Panc1 (cell line): ENCODE measurements around the gene SLC9A1. TPM values are rescaled to one million over a fixed set of nuclear protein-coding genes. Genes with fewer than 3 reads are reported as not detected.

ENCODE experiments used
- ATAC-seq: fragments of 200-7000 bp; cut with Tn5 transposase; 2 replicates; pipeline ENCODE4 v1.9.1; 2020; ENCODE audit warnings: mild to moderate bottlenecking, moderate library complexity
- BruUV-seq: library from RNA; stranded (reverse); fragments of 400-500 nt; replicated peaks from 2 replicates; lab custom pipeline; 2021; lab: Mats Ljungman, UMichigan
- CTCF ChIA-PET: fragments of 300-600 bp; sonication (Branson Sonifier 250); formaldehyde crosslinking; loops from one replicate; lab custom pipeline; 2022; ENCODE audit warnings: antibody characterized with exemption; lab: Charles Lee
- POLR2A ChIA-PET: fragments of 300-600 bp; sonication (Branson Sonifier 250); formaldehyde crosslinking; loops from one replicate; lab custom pipeline; 2022; ENCODE audit warnings: antibody characterized with exemption; lab: Charles Lee
- DNase-seq: peaks from one replicate; pipeline ENCODE4 v3.0.0-alpha.2; 2010; ENCODE audit warnings: low read depth, low spot score
- H3K27ac ChIP-seq: 2 replicates; pipeline ENCODE4 v1.5.1; 2011; ENCODE audit warnings: mild to moderate bottlenecking, low read length, inconsistent platforms
- H3K27me3 ChIP-seq: fragments of 200-500 bp; sonication (Bioruptor generic); 2 replicates; pipeline ENCODE4 v1.6.0; 2014; ENCODE audit warnings: low read length, inconsistent platforms; ENCODE audit not compliant: control insufficient read depth, insufficient read depth
- H3K36me3 ChIP-seq: fragments of 200-500 bp; sonication (Bioruptor generic); 2 replicates; pipeline ENCODE4 v1.5.1; 2014; ENCODE audit warnings: inconsistent platforms, mild to moderate bottlenecking, low read length, moderate library complexity; ENCODE audit not compliant: control insufficient read depth, insufficient read depth
- H3K4me1 ChIP-seq: 2 replicates; pipeline ENCODE4 v1.5.1; 2011; ENCODE audit warnings: inconsistent platforms, mild to moderate bottlenecking, low read length, moderate library complexity; ENCODE audit not compliant: control insufficient read depth, insufficient read depth
- H3K4me3 ChIP-seq, 2 experiments: 2 replicates each; pipeline ENCODE4 v1.5.1; 2011 to 2012; ENCODE audit warnings: low read depth in 2 of 2, low read length in 2 of 2, mild to moderate bottlenecking in 2 of 2, inconsistent platforms in 1 of 2, moderate library complexity in 1 of 2
- H3K9me3 ChIP-seq: fragments of 200-500 bp; sonication (Bioruptor generic); 2 replicates; pipeline ENCODE4 v1.5.1; 2014; ENCODE audit warnings: low read depth, mild to moderate bottlenecking, inconsistent platforms, low read length, moderate library complexity; ENCODE audit not compliant: control insufficient read depth, insufficient read depth
- POLR2AphosphoS5 ChIP-seq: IDR thresholded peaks from 2 replicates; pipeline ENCODE4 v1.6.1; 2012; ENCODE audit warnings: mild to moderate bottlenecking, low read depth, low read length, moderate library complexity
- SIN3A ChIP-seq: IDR thresholded peaks from 2 replicates; pipeline ENCODE4 v1.6.1; 2012; ENCODE audit warnings: low read depth, mild to moderate bottlenecking, low read length, moderate library complexity, borderline replicate concordance; ENCODE audit not compliant: insufficient read depth
- TCF7L2 ChIP-seq: IDR thresholded peaks from 2 replicates; pipeline ENCODE4 v1.6.1; 2011; ENCODE audit warnings: mild to moderate bottlenecking, low read depth, low read length, inconsistent platforms
- in situ Hi-C: cut with HindIII; loops from 2 replicates; pipeline ENCODE4 v1.10.0; 2016; ENCODE audit warnings: low sequenced_read_pairs, low pct_unique_long_range_greater_than_20kb
- intact Hi-C: fragments of 100-400 bp; cut with micrococcal nuclease; formaldehyde crosslinking; loops from one replicate; pipeline ENCODE4 v1.10.0; 2022; ENCODE audit not compliant: unreplicated experiment
- total RNA-seq: library from RNA; stranded (reverse); gene quantifications from one replicate; pipeline ENCODE4 v1.2.1, GENCODE V29; 2021; ENCODE audit not compliant: unreplicated experiment
- TF ChIP-seq, protein P1 (sequence below): fragments of 450-650 bp; IDR thresholded peaks from 2 replicates; pipeline ENCODE4 v1.5.1; 2017; ENCODE audit warnings: mild to moderate bottlenecking
- TF ChIP-seq, protein P2 (sequence below), 2 experiments: IDR thresholded peaks; 2 replicates each; pipeline ENCODE4 v1.6.1; 2011 to 2012; ENCODE audit warnings: low read depth in 2 of 2, control low read depth in 1 of 2, low read length in 1 of 2, mild to moderate bottlenecking in 1 of 2, moderate library complexity in 1 of 2; ENCODE audit not compliant: insufficient read depth in 1 of 2

The SLC9A1 gene
- total RNA-seq, 1 experiment from 2014 or later, result 31.3 TPM

DNA sequence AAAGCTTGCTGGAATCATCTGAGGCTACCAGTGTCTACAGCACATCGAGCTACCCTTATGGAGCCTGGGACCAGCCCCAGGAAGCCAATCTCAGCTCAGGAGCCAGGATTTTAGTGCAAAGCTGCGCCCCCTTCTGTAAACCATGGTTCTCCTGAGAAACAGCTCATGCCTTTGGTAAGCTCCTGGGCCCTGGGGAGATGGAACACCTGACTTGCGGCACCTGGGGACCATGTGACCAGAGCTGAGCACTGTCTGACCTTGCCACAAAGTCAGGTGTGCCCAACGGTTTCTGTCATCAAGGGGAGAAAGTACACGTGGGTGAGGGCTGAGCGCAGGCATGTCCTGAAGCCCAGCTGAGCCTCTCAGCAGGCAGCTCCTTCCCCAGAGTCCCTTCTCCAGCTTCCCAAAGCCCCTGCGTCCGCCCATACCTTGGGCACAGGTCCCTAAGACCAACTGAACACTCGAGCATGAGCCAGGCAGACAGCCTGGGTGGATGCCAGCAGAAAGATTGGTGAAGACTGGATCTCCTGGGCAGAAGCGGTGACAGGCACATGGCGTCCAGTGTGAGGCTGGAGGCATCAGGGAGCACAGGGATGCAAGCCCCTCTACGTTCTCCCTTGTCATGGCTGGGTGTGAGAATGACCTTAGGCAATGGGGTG, 84.4 kb downstream of the SLC9A1 start:
- in situ Hi-C loops (no loop called here), intact Hi-C loops (no loop called here)
- DNase-seq (no peak), ATAC-seq (no peak)
- Histone ChIP-seq H3K4me1 (peaks cover 4% of the 10 kb centered on the region; the same call in 1 of the 2 replicates), H3K27me3 (no peaks in the 10 kb centered on the region), H3K27ac (no peak overlapping the region), H3K4me3 (no peak overlapping the region), H3K36me3 (no peaks in the 10 kb centered on the region), H3K9me3 (no peaks in the 10 kb centered on the region)
- ChIA-PET POLR2A (no interaction called here), CTCF (interaction anchor here (0.5 to 1.0 kb wide), 3 partner anchors 26 to 370 kb away, joined by 3 to 6 read pairs (median 5); no protein-coding TSS in a partner anchor)
- TF ChIP-seq, protein P1, sequence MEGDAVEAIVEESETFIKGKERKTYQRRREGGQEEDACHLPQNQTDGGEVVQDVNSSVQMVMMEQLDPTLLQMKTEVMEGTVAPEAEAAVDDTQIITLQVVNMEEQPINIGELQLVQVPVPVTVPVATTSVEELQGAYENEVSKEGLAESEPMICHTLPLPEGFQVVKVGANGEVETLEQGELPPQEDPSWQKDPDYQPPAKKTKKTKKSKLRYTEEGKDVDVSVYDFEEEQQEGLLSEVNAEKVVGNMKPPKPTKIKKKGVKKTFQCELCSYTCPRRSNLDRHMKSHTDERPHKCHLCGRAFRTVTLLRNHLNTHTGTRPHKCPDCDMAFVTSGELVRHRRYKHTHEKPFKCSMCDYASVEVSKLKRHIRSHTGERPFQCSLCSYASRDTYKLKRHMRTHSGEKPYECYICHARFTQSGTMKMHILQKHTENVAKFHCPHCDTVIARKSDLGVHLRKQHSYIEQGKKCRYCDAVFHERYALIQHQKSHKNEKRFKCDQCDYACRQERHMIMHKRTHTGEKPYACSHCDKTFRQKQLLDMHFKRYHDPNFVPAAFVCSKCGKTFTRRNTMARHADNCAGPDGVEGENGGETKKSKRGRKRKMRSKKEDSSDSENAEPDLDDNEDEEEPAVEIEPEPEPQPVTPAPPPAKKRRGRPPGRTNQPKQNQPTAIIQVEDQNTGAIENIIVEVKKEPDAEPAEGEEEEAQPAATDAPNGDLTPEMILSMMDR, result no peak
- TF ChIP-seq TCF7L2 (no peak), SIN3A (no peak), POLR2AphosphoS5 (no peak)
- TF ChIP-seq, protein P2, sequence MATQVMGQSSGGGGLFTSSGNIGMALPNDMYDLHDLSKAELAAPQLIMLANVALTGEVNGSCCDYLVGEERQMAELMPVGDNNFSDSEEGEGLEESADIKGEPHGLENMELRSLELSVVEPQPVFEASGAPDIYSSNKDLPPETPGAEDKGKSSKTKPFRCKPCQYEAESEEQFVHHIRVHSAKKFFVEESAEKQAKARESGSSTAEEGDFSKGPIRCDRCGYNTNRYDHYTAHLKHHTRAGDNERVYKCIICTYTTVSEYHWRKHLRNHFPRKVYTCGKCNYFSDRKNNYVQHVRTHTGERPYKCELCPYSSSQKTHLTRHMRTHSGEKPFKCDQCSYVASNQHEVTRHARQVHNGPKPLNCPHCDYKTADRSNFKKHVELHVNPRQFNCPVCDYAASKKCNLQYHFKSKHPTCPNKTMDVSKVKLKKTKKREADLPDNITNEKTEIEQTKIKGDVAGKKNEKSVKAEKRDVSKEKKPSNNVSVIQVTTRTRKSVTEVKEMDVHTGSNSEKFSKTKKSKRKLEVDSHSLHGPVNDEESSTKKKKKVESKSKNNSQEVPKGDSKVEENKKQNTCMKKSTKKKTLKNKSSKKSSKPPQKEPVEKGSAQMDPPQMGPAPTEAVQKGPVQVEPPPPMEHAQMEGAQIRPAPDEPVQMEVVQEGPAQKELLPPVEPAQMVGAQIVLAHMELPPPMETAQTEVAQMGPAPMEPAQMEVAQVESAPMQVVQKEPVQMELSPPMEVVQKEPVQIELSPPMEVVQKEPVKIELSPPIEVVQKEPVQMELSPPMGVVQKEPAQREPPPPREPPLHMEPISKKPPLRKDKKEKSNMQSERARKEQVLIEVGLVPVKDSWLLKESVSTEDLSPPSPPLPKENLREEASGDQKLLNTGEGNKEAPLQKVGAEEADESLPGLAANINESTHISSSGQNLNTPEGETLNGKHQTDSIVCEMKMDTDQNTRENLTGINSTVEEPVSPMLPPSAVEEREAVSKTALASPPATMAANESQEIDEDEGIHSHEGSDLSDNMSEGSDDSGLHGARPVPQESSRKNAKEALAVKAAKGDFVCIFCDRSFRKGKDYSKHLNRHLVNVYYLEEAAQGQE (IDR thresholded peaks at IDR 0.05; ENCODE audit: insufficient read depth in 1 of 2, low read depth in 2 of 2, low read length in 1 of 2), result no peak
- no TSS peak for BruUV-seq

DNA sequence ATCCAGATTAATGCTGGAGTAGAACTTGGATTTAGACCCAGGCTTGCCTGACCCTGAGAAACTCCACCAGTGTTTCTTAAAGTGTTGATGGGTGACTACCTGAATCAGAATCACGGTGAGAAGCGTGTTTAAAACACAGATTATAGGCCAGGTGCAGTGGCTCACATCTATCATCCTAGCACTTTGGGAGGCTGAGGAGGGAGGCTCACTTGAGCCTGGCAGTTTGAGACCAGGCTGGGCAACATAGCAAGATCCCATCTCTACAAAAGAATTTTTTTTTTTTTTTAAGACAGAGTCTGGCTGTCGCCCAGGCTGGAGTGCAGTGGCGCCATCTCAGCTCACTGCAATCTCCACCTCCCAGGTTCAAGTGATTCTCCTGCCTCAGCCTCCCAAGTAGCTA, 86.0 kb downstream of the SLC9A1 start:
- ChIA-PET CTCF (interaction anchor here (0.6 kb wide), 1 partner anchor 102 kb away, joined by 8 read pairs; no protein-coding TSS in a partner anchor), POLR2A (no interaction called here)
- intact Hi-C loops, result no loop called here
- Histone ChIP-seq H3K4me3 (no peak overlapping the region), H3K27me3 (no peaks in the 10 kb centered on the region), H3K4me1 (no peaks in the 10 kb centered on the region; the same call in 1 of the 2 replicates), H3K36me3 (no peaks in the 10 kb centered on the region), H3K9me3 (no peaks in the 10 kb centered on the region), H3K27ac (no peak overlapping the region)
- in situ Hi-C loops, result no loop called here
- DNase-seq (no peak), ATAC-seq (no peak)
- TF ChIP-seq, protein P1, result no peak
- TF ChIP-seq, protein P2 (IDR thresholded peaks at IDR 0.05; ENCODE audit: insufficient read depth in 1 of 2, low read depth in 2 of 2, low read length in 1 of 2), result no peak
- TF ChIP-seq TCF7L2 (no peak), SIN3A (no peak), POLR2AphosphoS5 (no peak)
- no TSS peak for BruUV-seq
